GM18951 (cell line): Measurements from ENCODE around the gene GRIK5.
A peak's percentile ranks its signal among the peaks of the same experiment; 100 is the strongest.

Source experiments
- POLR2A ChIP-seq: IDR thresholded peaks from 4 replicates; pipeline ENCODE4 v1.6.1; 2011; ENCODE audit warnings: mild to moderate bottlenecking; ENCODE audit not compliant: insufficient read length, insufficient read depth; ENCODE audit errors: extremely low read depth
- in situ Hi-C: fragments of 300-500 bp; cut with MboI; formaldehyde crosslinking; loops from one replicate; pipeline ENCODE4 v1.12.0; 2022; ENCODE audit warnings: low sequenced_read_pairs, mixed read lengths, inconsistent platforms; ENCODE audit not compliant: unreplicated experiment

Gene GRIK5

GRCh38 chr19:42102877-42103276 lies 32.9 kb upstream of the GRIK5 start:
- TF ChIP-seq POLR2A = no peak
- in situ Hi-C loops = loop anchor here (25.0 kb wide), 1 partner anchor 184 kb away; no protein-coding TSS in a partner anchor

DNA sequence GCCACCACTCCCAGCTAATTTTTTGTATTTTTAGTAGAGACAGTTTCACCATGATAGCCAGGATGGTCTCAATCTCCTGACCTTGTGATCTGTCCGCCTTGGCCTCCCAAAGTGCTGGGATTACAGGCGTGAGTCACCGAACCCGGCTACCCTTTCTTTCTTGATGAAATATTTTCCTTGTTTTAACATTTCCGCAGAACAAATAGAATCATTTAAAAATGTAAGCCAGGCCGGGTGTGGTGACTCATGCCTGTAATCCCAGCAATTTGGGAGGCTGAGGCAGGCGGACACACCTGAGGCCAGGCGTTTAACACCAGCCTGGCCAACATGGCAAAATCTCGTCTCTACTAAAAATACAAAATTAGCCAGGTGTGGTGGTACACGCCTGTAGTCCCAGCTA lies 30.2 kb upstream of the GRIK5 start:
- in situ Hi-C loops = loop anchor here (25.0 kb wide), 1 partner anchor 187 kb away; no protein-coding TSS in a partner anchor

GRCh38 chr19:42099336-42099925 lies 29.4 kb upstream of the GRIK5 start:
- in situ Hi-C loops = no loop called here
- TF ChIP-seq POLR2A = no peak

DNA sequence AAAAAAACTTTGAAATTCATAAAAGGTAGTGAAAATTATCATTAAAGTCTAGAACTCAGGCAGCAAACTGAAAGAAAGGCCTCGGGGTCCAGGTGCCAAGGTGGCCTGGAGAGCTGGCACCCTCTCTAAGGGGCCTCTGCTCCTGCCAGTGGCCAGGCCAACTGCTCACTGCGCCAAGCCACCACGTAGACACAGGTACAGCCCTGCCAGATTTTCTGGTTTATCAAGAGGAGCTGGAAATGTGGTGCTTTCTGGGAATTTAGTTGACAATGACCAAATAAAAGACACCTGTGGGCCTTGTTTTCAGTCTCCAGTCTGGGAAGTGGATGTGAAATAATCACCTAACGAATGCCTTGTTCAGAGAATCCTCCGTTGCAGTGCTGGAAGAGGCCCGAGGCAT lies 28.8 kb upstream of the GRIK5 start:
- in situ Hi-C loops = no loop called here
- no peak for TF ChIP-seq POLR2A

DNA sequence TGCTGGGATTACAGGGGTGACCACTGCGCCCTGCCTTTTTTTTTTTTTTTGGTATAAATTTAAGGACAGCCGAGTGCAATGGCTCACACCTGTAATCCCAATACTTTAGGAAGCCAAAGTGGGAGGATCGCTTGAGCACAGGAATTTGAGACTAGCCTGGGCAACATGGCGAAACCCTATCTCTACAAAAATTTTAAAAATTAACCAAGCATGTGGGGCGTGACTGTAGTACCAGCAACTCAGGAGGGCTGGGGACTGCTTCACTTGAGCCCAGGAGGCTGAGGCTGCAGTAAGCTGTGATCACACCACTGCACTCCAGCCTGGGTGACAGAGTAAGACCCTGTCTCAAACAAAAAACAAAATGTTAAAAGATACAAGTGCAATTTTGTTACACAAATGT lies 27.5 kb upstream of the GRIK5 start:
- in situ Hi-C loops = no loop called here

GRCh38 chr19:42096255-42096837 lies 26.3 kb upstream of the GRIK5 start:
- in situ Hi-C loops = no loop called here
- TF ChIP-seq POLR2A = no peak

More for the DNA sequence above, 27.5 kb upstream of the GRIK5 start:
- TF ChIP-seq POLR2A = no peak

DNA sequence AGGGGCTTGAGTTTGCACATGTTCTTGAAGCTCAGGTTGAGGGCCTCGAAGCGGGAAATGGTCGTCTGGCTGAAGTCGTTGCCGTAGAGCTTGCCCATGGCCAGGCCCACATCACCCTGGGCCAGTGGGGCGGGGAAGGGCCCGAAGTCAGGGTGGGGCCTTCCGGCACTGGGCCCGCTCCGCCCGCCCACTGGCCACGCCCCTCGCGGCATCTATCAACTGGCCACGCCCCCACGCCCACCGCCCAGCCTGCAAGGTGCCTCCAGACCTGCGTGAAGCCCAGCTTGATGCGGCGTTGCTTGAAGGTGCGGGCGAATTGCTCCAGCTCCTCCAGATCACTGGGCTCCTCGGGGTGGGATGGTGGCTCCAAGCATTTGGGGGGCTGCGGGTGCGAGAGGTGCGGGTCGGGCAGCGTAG lies 25.8 kb upstream of the GRIK5 start:
- TF ChIP-seq POLR2A = no peak
- in situ Hi-C loops = no loop called here

- in situ Hi-C loops = no loop called here
- TF ChIP-seq POLR2A = no peak
These were observed 25.3 kb upstream of the GRIK5 start for GRCh38 chr19:42095142-42095813.

- TF ChIP-seq POLR2A = no peak
- in situ Hi-C loops = no loop called here
These were observed 23.9 kb upstream of the GRIK5 start for GRCh38 chr19:42093926-42094325.

DNA sequence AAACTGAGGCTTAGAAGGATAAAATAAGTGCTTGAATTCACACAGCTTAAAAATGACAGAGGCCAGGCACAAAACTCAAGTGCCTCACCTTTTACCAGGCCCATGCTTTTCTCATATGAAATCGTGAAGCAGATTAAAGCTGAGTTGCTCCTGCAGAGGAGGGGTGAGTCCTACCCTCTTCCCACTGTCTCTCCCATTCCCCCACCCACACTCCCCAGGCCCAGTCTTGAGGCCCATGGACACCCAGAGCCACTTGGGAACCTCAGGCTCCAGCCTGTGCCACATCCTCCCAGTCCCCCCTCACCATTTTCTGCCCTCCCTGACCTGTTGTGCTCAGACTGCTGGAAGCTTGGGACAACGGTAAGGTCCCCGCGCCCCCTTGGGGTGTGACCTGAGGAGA lies 23.5 kb upstream of the GRIK5 start:
- in situ Hi-C loops = no loop called here
- TF ChIP-seq POLR2A = no peak

GRCh38 chr19:42092350-42092749 lies 22.3 kb upstream of the GRIK5 start:
- in situ Hi-C loops = no loop called here
- no peak for TF ChIP-seq POLR2A

DNA sequence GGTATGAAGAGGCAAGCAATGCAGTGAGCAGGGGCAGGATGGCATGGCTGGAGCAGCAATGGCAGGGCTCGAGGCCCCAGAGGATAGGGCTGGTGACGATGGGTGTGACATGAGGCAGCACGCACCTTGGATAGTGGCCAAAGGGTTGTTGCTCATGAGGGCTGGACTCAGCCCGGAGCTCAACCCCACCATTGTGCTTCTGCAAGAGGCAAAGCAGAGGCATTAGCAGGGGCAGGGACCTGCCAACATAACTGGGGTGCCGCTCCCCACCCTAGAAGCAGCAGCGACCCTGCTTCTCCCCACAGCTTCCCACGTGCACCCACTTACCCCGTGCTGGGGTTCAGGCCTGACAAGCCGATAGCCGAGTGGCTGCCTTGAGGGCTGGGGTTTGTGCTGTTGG lies 21.7 kb upstream of the GRIK5 start:
- in situ Hi-C loops = no loop called here
- TF ChIP-seq POLR2A = no peak

DNA sequence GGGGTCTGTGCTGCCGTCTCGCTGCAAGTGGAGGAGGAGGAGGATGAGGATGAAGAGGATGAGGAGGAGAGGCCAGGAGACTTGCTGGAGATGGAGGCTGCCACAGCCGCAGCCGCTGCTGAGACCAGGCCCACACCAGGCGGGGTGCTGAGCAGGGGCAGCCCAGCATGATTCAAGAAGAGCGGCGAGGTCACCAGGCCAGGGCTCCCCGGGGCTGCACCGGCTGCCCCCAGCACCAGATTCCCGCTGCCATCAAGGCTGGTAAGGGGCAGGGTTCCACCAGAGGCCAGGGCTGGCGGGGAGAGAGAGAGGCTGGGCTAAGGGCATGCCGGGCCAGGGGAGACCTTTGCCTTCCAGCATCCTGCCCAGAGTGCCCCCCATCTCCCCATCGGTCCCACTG lies 21.3 kb upstream of the GRIK5 start:
- peak; percentile 3 for TF ChIP-seq POLR2A
- in situ Hi-C loops = no loop called here

GRCh38 chr19:42090672-42091071 lies 20.7 kb upstream of the GRIK5 start:
- TF ChIP-seq POLR2A = no peak
- in situ Hi-C loops = no loop called here
